SK-N-SH (cell line): ENCODE measurements around the gene CDPF1. TPM values are rescaled to one million over a fixed set of nuclear protein-coding genes. Genes with fewer than 3 reads are reported as not detected.

Experiments
- CTCF ChIA-PET: fragments of 300-600, 350-600 bp; formaldehyde crosslinking; extraction: SDS; loops from one replicate; lab custom pipeline; 2021; lab: Yijun Ruan, JAX
- POLR2A ChIA-PET: fragments of 350-600 bp; sonication (Branson Sonifier 250); formaldehyde crosslinking; extraction: SDS; loops from one replicate; lab custom pipeline; 2020; ENCODE audit warnings: antibody characterized with exemption, inconsistent platforms; lab: Yijun Ruan, JAX
- DNase-seq: peaks from one replicate; pipeline ENCODE4 v3.0.0; 2012
- H2AFZ ChIP-seq: fragments of 200-600 bp; sonication (generic); 2 replicates; pipeline ENCODE4 v1.8.1; 2016; ENCODE audit warnings: antibody characterized with exemption, mild to moderate bottlenecking, low read depth
- H3F3A ChIP-seq: fragments of 200-600 bp; sonication (generic); replicated peaks from 2 replicates; pipeline ENCODE3; 2016; ENCODE audit warnings: antibody characterized with exemption, mild to moderate bottlenecking; ENCODE audit not compliant: insufficient read depth
- H3K27ac ChIP-seq, 2 experiments: fragments of 200-500 bp in 1 of 2; fragments of 200-600 bp in 1 of 2; sonication (Bioruptor generic) in 1 of 2; sonication (generic), shearing (Covaris generic) in 1 of 2; 2 replicates each; pipeline versions ENCODE4 v1.5.1 to v1.6.1; 2014 to 2016; ENCODE audit warnings: low read depth in 2 of 2, inconsistent platforms in 1 of 2, low read length in 1 of 2, mild to moderate bottlenecking in 1 of 2, mixed read lengths in 1 of 2
- H3K27me3 ChIP-seq: fragments of 200-600 bp; sonication (generic), shearing (Covaris generic); 2 replicates; pipeline ENCODE4 v1.6.1; 2016; ENCODE audit warnings: mixed run types; ENCODE audit not compliant: insufficient read depth
- H3K36me3 ChIP-seq, 2 experiments: fragments of 200-500 bp in 1 of 2; fragments of 200-600 bp in 1 of 2; sonication (Bioruptor generic) in 1 of 2; sonication (generic) in 1 of 2; replicated peaks in 1 of 2; 2 replicates each; pipeline versions ENCODE3 to v1.5.1; 2014 to 2016; ENCODE audit warnings: low read length in 1 of 2, mild to moderate bottlenecking in 1 of 2; ENCODE audit not compliant: insufficient read depth in 2 of 2, control insufficient read depth in 1 of 2
- H3K4me1 ChIP-seq, 2 experiments: fragments of 200-500 bp in 1 of 2; fragments of 200-600 bp in 1 of 2; sonication (Bioruptor generic) in 1 of 2; sonication (generic), shearing (Covaris generic) in 1 of 2; 2 replicates each; pipeline versions ENCODE4 v1.5.1 to v1.6.1; 2014 to 2016; ENCODE audit warnings: low read depth in 1 of 2, low read length in 1 of 2, mixed run types in 1 of 2; ENCODE audit not compliant: insufficient read depth in 2 of 2, control insufficient read depth in 1 of 2
- H3K4me2 ChIP-seq: fragments of 200-600 bp; sonication (generic), shearing (Covaris generic); 2 replicates; pipeline ENCODE4 v1.6.1; 2017; ENCODE audit warnings: mixed run types
- H3K4me3 ChIP-seq, 2 experiments: fragments of 200-500 bp in 1 of 2; fragments of 200-600 bp in 1 of 2; sonication (Bioruptor generic) in 1 of 2; sonication (generic), shearing (Covaris generic) in 1 of 2; 2 replicates each; pipeline versions ENCODE4 v1.5.1 to v1.8.1; 2014 to 2016; ENCODE audit warnings: low read depth in 2 of 2, inconsistent platforms in 1 of 2, low read length in 1 of 2, mild to moderate bottlenecking in 1 of 2, mixed read lengths in 1 of 2, moderate library complexity in 1 of 2
- H3K79me2 ChIP-seq: fragments of 200-600 bp; sonication (generic); 2 replicates; pipeline ENCODE4 v1.8.1; 2017; ENCODE audit warnings: mild to moderate bottlenecking; ENCODE audit not compliant: insufficient read depth
- H3K9ac ChIP-seq: fragments of 200-600 bp; sonication (generic); 2 replicates; pipeline ENCODE4 v1.6.1; 2017; ENCODE audit warnings: mixed run types
- H3K9me2 ChIP-seq: fragments of 200-600 bp; sonication (generic); 2 replicates; pipeline ENCODE4 v1.6.1; 2017; ENCODE audit warnings: mixed run types
- H3K9me3 ChIP-seq: fragments of 200-600 bp; sonication (generic); 2 replicates; pipeline ENCODE4 v1.6.1; 2017; ENCODE audit warnings: mixed run types, mild to moderate bottlenecking, moderate library complexity
- H4K20me1 ChIP-seq: fragments of 200-600 bp; sonication (generic); 2 replicates; pipeline ENCODE4 v1.6.1; 2017; ENCODE audit warnings: mild to moderate bottlenecking, mixed run types; ENCODE audit not compliant: insufficient read depth
- ELF1 ChIP-seq: IDR thresholded peaks from 2 replicates; pipeline ENCODE4 v1.4.0; 2012
- GABPA ChIP-seq: IDR thresholded peaks from 2 replicates; pipeline ENCODE4 v1.4.0; 2012; ENCODE audit warnings: low read depth, mild to moderate bottlenecking
- GATA2 ChIP-seq: sonication (generic); formaldehyde crosslinking; IDR thresholded peaks from 2 replicates; pipeline ENCODE4 v1.5.0; 2020; ENCODE audit warnings: mild to moderate bottlenecking, missing genetic modification reagents
- JUND ChIP-seq: IDR thresholded peaks from 2 replicates; pipeline ENCODE4 v1.4.0; 2012
- MXI1 ChIP-seq: IDR thresholded peaks from 2 replicates; pipeline ENCODE4 v1.6.1; 2012; ENCODE audit warnings: mild to moderate bottlenecking, low read depth, low read length, improper control_type of control experiment
- RAD21 ChIP-seq: IDR thresholded peaks from 2 replicates; pipeline ENCODE4 v1.6.1; 2012; ENCODE audit warnings: mild to moderate bottlenecking, low read length
- RCOR1 ChIP-seq: fragments of 150-350 bp; IDR thresholded peaks from 2 replicates; pipeline ENCODE4 v1.6.1; 2017; ENCODE audit warnings: antibody characterized with exemption, low read length
- RFX5 ChIP-seq: IDR thresholded peaks from 2 replicates; pipeline ENCODE4 v1.6.1; 2012; ENCODE audit warnings: mild to moderate bottlenecking, improper control_type of control experiment, low read length
- RXRA ChIP-seq: IDR thresholded peaks from 2 replicates; pipeline ENCODE4 v1.4.0; 2012; ENCODE audit warnings: low read depth, mild to moderate bottlenecking, borderline replicate concordance
- SMC3 ChIP-seq: IDR thresholded peaks from 2 replicates; pipeline ENCODE4 v1.6.1; 2012; ENCODE audit warnings: low read depth, low read length, improper control_type of control experiment
- TAF1 ChIP-seq: IDR thresholded peaks from 2 replicates; pipeline ENCODE4 v1.6.1; 2012; ENCODE audit warnings: low read depth, mild to moderate bottlenecking, low read length, moderate library complexity, borderline replicate concordance
- TEAD4 ChIP-seq: IDR thresholded peaks from 2 replicates; pipeline ENCODE4 v1.4.0; 2012; ENCODE audit warnings: mild to moderate bottlenecking, borderline replicate concordance; ENCODE audit not compliant: insufficient read depth
- YY1 ChIP-seq: IDR thresholded peaks from 2 replicates; pipeline ENCODE4 v1.4.0; 2012; ENCODE audit warnings: low read depth, mild to moderate bottlenecking
- WGBS: methylation state at CpG from one replicate; pipeline ENCODE4 v1.1.6; 2017; ENCODE audit warnings: low lambda C conversion rate; 5-methylcytosine and 5-hydroxymethylcytosine counted together
- polyA plus RNA-seq, 3 experiments: library from polyadenylated mRNA; depleted of rRNA; stranded (reverse); fragments of >200 nt; gene quantifications; 2 replicates each; pipeline ENCODE4 v1.2.3, GENCODE V29; 2012
- TF ChIP-seq, protein P1 (sequence below): fragments of 200-600 bp; sonication (generic); IDR thresholded peaks from 2 replicates; pipeline ENCODE4 v1.6.1; 2017; ENCODE audit warnings: antibody characterized with exemption, mild to moderate bottlenecking, moderate library complexity
- TF ChIP-seq, protein P2 (sequence below): fragments of 150-350 bp; IDR thresholded peaks from 2 replicates; pipeline ENCODE4 v1.6.1; 2016; ENCODE audit warnings: mild to moderate bottlenecking, low read depth, low read length
- TF ChIP-seq, protein P3 (sequence below): IDR thresholded peaks from 2 replicates; pipeline ENCODE4 v1.4.0; 2012; ENCODE audit warnings: low read depth, borderline replicate concordance

CDPF1 gene
- polyA plus RNA-seq, 1 of the 3 experiments (the other 2 are of a cell fraction): 25.3 TPM

DNA sequence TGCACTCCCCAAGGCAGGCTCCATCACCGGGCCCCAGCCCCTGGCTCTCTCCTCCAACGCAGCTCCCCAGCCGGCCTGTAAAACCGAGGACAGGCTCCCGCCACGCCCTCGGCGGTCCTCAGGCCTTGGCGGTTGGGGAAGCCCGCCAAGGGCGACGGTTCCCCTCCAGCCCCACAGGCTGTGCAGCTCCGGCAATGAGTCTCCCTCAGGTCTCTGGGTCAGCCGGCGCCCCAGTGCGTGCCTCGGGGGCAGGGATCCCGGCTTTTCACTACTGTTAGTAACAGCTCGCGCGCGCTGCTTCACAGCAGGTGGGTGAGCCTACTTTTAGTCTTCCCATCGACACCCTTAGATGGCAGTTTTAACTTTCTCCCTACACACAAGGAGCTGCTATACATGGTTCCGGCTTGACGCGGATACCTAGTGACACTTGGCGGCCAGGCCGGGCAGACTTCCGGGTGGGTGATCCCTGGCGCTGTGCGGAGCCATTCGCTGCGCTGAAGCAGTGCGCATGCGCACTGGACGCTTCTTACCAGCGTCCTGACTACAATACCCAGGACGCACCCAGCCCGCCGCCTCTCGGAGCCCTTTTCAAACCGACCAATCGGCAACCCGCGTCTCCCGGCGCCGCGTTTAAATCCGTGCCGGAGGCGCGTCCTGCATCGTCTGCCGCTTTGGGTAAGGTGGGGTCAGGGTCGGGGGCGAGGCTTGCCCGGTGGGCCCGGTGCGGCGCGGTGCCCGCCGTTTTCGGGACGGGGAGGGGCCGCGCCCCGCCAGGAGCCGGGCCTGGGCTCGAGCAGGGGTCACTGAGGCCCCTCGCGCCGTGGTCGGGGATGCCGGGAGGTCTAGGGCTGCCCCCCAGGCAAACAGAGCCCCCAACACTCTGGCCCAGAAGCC is 46.4 kb upstream of the CDPF1 start, which contains the start of gene GTSE1 (continued):
- TF ChIP-seq, protein P1, sequence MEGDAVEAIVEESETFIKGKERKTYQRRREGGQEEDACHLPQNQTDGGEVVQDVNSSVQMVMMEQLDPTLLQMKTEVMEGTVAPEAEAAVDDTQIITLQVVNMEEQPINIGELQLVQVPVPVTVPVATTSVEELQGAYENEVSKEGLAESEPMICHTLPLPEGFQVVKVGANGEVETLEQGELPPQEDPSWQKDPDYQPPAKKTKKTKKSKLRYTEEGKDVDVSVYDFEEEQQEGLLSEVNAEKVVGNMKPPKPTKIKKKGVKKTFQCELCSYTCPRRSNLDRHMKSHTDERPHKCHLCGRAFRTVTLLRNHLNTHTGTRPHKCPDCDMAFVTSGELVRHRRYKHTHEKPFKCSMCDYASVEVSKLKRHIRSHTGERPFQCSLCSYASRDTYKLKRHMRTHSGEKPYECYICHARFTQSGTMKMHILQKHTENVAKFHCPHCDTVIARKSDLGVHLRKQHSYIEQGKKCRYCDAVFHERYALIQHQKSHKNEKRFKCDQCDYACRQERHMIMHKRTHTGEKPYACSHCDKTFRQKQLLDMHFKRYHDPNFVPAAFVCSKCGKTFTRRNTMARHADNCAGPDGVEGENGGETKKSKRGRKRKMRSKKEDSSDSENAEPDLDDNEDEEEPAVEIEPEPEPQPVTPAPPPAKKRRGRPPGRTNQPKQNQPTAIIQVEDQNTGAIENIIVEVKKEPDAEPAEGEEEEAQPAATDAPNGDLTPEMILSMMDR: peak; percentile 25; the same call in 1 of the 2 replicates
- TF ChIP-seq, protein P2, sequence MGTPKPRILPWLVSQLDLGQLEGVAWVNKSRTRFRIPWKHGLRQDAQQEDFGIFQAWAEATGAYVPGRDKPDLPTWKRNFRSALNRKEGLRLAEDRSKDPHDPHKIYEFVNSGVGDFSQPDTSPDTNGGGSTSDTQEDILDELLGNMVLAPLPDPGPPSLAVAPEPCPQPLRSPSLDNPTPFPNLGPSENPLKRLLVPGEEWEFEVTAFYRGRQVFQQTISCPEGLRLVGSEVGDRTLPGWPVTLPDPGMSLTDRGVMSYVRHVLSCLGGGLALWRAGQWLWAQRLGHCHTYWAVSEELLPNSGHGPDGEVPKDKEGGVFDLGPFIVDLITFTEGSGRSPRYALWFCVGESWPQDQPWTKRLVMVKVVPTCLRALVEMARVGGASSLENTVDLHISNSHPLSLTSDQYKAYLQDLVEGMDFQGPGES: peak; percentile 31; the same call in 1 of the 2 replicates
- peak; percentile 63 for TF ChIP-seq GABPA
- peak; percentile 69 for TF ChIP-seq RAD21
- TF ChIP-seq SMC3: peak; percentile 33; the same call in 1 of the 2 replicates
- TF ChIP-seq ELF1: peak; percentile 98
- no peak for TF ChIP-seq JUND
- no peak for TF ChIP-seq RXRA
- peak; percentile 85 for TF ChIP-seq MXI1
- peak; percentile 65; the same call in 1 of the 2 replicates for TF ChIP-seq TAF1

DNA sequence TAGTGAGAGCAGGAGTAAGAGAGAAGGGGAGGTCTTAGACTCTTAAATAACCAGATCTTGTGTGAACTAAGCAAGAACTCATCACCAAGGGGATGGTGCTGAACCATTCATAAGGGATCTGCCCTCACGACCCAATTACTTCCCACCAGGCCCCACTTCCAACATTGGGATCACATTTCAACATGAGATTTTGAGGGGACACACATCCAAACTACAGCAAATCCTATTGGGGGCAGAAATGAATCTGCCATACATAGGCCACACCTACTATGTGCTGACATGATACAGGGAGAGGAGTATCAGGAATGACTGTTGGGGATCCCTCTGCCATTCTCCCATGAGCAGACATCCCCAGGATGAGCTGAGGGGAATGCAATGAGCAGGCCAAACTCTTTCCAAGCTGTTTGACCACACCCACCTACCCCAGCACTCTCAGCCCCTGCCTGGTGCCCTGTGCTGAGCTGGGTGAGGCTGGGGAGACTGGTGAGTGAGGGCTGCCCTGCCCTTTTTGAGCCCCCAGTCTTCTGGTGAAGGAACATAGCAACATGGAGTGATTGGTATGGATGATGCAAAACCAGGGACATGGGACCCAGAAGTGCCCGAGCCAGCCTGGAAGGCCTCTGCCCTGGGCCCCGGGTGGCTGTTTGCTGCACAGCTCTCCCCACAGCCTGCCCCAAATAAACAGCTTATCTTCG is 45.3 kb upstream of the CDPF1 start:
- WGBS: 94% methylated on average over 2 of the region's 4 CpGs
- peak; percentile 47 for DNase-seq
- Histone ChIP-seq H3K27me3 (no peaks in the 10 kb centered on the region), H3K79me2 (peaks cover 36% of the 10 kb centered on the region), H3K4me2 (peak overlapping the region; percentile 97), H3K9me3 (no peaks in the 10 kb centered on the region), H3K36me3 (peaks cover 8 to 9% of the 10 kb centered on the region in 2 experiments), H3K27ac (peak overlapping the region; percentile 74 to 90; a peak in 2 of 4 replicates), H3K9ac (peak overlapping the region; percentile 81; the same call in 1 of the 2 replicates), H2AFZ (0 out of 2 replicates have a peak overlapping the region, but pooled peaks have one; percentile 90), H3K4me3 (peak overlapping the region; percentile 75 to 82; a peak in 3 of 4 replicates), H3F3A (peaks cover 4% of the 10 kb centered on the region), H3K4me1 (peaks cover 5 to 21% of the 10 kb centered on the region in 2 experiments; a peak in 3 of 4 replicates), H4K20me1 (no peaks in the 10 kb centered on the region), H3K9me2 (no peaks in the 10 kb centered on the region)
- CTCF ChIA-PET: interaction anchor here (1.6 to 5.8 kb wide), 3 partner anchors 12 to 288 kb away, joined by 4 to 45 read pairs (median 6); no protein-coding TSS in a partner anchor
- no peak for TF ChIP-seq YY1
- TF ChIP-seq GABPA: no peak
- TF ChIP-seq, protein P3, sequence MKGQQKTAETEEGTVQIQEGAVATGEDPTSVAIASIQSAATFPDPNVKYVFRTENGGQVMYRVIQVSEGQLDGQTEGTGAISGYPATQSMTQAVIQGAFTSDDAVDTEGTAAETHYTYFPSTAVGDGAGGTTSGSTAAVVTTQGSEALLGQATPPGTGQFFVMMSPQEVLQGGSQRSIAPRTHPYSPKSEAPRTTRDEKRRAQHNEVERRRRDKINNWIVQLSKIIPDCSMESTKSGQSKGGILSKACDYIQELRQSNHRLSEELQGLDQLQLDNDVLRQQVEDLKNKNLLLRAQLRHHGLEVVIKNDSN: no peak
- TF ChIP-seq SMC3: no peak
- TF ChIP-seq RAD21: no peak
- no peak for TF ChIP-seq RCOR1
- TF ChIP-seq, protein P2: no peak
- no peak for TF ChIP-seq GATA2
- no peak for TF ChIP-seq RFX5
- no peak for TF ChIP-seq TEAD4
- TF ChIP-seq JUND: no peak
- TF ChIP-seq ELF1: no peak
- POLR2A ChIA-PET: interaction anchor here (0.5 to 1.6 kb wide), 5 partner anchors 9 to 802 kb away, joined by 3 to 8 read pairs (median 4); partner anchors contain the start of gene TTC38
